GM12872 (cell line): ENCODE data around the gene KLF9.

Experiments used
- CTCF ChIP-seq: IDR thresholded peaks from 3 replicates; pipeline ENCODE4 v1.5.1; 2011; ENCODE audit warnings: low read depth, mild to moderate bottlenecking, low read length, moderate library complexity; ENCODE audit not compliant: insufficient read depth

Gene KLF9

DNA sequence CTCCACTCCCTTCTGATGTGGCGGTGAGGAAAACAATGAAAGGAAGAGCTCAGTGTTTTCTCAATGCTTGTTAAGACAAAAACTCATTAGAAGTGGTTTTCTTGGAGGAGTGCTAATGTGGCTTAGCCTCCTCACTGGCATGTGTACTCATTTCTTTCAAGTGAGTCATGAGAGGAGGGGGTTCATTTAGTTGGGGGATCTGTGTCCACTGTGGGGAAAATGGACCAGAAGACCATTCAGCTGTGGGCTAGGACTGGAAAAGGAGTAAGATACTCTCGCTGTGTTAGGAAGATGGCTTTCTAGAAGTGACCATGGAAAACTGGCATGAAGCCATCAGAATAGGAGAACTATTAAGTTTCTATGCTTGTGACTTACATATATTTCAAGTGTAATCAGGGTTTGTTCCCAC lies 23.5 kb downstream of the KLF9 start:
- no peak for TF ChIP-seq CTCF

DNA sequence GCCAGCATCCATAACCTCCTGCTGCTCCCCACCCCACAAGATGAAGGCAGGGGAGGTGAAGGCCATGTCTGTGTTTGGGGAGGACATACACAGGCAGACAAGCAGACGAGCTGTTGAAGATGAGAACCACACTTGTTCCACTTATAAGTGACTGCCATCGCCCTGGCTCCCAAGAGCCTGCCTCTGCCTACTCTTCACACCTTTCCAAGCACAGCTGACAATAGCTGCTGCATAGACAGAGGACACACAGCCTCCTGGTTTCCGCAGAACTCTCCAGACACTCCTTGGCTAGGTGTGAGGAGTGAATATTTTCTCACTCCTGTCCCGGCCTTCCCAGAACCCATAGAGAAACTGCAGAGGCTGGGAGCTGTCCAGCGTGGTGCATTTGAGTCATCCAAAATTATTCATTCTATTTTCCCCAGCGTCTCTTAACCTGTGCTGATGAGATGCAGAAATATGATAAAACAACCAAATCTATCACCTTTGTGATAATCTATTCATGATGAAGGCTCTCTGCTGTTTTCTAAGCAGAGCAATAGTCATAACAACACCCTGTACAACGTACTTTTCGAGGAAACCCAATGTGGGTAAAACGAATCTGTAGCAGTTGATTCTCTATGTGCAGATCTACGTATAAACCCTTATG lies 24.7 kb downstream of the KLF9 start:
- TF ChIP-seq CTCF, result no peak

GRCh38 chr9:70389188-70389587 lies 25.3 kb downstream of the KLF9 start:
- no peak for TF ChIP-seq CTCF

GRCh38 chr9:70387663-70388062 lies 26.8 kb downstream of the KLF9 start:
- no peak for TF ChIP-seq CTCF

- TF ChIP-seq CTCF, result no peak
Observed at GRCh38 chr9:70385426-70385825, 29.0 kb downstream of the KLF9 start.

DNA sequence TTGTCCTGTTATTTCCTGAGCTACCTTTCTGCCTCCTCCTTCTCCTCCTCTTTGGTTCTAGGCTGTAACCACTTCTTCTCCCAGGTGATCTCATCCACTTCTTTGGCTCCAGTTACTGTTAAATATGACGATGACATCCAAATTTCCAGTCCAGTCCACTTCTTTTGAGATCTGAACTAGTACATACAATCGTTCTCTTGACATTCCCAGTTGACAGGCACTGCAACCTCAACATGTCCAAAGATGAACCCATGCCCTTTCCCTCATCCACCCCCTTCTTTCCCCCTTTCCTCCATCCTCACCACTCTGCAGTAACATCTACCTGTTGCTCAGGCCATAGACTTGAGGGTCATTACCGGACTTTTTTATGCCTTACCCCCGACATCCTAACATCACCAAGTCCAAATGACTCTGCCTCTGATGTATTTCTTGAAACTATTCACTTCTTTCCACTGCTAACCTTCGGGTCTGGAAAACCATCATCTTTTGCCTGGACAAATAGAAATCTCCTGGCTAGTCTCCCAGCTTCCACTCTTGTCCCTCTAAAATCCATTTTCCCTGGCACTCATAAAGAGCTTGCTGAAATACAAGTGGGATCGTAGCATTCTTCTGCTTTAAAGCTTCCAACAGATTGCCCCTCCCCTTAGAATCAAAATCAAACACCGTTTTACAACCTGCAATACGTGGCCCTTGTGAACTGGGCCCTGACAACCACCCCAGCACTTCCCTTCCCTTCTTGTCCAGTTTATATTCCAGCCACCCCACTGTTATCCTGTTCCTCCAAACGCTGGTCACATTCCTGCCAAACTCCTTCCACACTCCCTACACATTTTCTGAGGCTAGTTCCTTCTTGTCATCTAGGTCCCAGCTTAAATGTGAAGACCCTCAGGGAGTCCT lies 31.5 kb downstream of the KLF9 start:
- TF ChIP-seq CTCF, result no peak

DNA sequence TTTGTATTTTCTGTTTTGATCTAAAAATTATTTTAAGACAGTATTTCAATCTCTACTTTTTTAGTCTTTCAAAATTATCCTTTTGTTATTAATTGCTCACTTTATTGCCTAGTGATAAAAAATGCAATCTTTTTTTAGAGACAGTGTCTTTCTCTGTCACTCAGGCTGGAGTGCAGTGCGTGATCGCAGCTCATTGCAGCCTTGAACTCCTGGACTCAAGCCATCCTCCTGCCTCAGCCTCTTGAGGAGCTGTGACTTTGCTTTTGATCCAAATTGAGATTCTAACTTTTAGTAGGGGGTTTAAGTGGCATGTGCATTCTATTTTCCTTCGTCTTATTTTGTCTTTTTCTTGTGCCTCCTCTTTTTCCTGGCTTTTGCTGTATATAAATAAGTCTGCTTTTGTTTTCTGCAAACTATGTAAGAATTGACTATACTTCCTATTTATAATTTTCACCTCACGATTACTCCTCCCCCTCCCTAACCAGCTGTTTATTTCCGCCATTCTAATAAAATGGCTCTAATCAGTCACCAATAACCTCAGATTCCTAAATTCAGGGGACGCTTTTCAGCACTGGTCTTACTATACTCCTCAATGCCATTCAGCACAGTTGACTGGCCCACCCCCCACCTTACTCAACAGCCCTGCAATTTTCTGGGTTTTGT lies 32.3 kb downstream of the KLF9 start:
- no peak for TF ChIP-seq CTCF
